ENCODE data around the gene ALDH3B1. TPM values are rescaled to one million over a fixed set of nuclear protein-coding genes. Genes with fewer than 3 reads are reported as not detected.
"Not testable (repeated sequence)": the region's sequence is repeated elsewhere in the genome, so short reads cannot be mapped to it uniquely, and the experiment has no call there.

Gene ALDH3B1, protein sequence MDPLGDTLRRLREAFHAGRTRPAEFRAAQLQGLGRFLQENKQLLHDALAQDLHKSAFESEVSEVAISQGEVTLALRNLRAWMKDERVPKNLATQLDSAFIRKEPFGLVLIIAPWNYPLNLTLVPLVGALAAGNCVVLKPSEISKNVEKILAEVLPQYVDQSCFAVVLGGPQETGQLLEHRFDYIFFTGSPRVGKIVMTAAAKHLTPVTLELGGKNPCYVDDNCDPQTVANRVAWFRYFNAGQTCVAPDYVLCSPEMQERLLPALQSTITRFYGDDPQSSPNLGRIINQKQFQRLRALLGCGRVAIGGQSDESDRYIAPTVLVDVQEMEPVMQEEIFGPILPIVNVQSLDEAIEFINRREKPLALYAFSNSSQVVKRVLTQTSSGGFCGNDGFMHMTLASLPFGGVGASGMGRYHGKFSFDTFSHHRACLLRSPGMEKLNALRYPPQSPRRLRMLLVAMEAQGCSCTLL
- 7.5 and 14.0 TPM in 2 replicates for total RNA-seq (2014; rRNA removed; shearing (Covaris generic); ENCODE audit: low replicate concordance)

DNA sequence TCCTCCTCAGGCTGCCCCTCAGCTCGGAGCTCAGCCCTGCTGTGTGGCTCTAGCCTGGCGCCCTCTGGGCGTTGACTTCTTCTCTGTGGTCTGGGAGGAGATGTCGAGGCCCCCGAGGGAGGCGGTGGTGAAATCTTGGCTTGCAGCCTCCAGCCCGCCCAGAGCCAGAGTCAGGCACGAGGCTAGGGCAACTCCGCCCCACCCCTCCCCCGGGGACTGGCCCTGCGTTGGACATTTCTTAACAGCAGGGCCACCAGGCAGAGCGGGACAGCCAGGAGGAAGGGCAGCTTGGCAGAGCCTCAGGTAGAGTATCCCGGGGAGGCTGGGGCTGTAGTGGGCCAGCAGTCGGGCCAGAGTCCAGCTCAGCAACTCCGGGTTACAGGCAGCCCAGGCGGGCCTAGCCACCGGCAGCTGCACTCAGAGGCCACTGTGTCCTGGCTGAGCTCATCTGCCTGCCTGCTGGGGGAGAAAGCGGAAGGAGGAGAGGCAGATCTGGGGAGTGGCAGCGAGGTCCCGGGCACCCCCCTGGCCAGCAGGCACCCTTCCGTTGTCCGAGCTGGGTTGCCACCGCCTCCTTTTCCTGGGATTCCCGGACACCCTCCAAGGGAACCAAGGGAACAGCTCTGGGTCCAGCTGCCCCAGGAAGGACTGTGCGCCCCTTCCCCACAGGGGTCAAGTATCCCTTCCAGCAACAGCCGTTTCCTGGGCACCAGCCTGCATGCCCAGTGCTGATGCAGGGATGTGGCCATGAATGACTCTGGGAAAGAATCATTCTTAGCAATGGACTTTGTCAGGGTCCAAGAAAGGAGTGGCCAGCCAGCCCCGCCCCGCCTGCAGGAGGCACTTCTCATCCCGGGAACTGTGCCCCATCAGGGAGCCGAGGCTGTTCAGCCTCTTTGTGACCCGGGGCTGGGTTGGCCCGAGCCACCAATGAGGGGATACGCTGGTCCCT, at the start of gene ALDH3B1:
TSS of gene ALDH3B1 (plus strand) at position 238 of the 952 bp plus-strand sequence. CDS start 4,971 bp downstream, outside the sequence.
- H3K4me3 ChIP-seq, result peak within 1 kb of the TSS; percentile 54
- peak; percentile 97 for DNase-seq
- H3K27me3 ChIP-seq, result no peaks in the 10 kb centered on the region
- H3K9me3 ChIP-seq, result no peaks in the 10 kb centered on the region
- H3K36me3 ChIP-seq, result peaks cover 7% of the 10 kb centered on the region

DNA sequence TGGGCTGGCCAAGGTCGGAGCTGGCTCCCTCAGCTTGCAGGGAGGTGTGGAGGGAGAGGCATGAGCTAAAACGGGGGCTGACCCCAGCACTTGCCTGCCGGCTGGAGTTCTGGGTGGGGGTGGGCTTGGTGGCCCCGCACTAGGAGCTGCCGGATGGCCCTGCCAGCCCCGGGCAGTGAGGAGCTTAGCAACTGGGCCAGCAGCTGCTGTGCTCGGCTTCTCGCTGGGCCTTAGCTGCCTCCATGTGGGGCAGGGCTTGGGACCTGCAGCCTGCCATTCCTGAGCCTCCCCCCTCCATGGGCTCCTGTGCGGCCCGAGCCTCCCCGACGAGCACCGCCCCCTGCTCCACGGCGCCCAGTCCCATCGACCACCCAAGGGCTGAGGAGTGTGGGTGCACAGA, 46.9 kb upstream of the ALDH3B1 start:
- not testable (repeated sequence) for H3K36me3 ChIP-seq, H3K4me3 ChIP-seq, H3K27me3 ChIP-seq, DNase-seq, H3K9me3 ChIP-seq

GRCh38 chr11:67963879-67964278, 46.2 kb upstream of the ALDH3B1 start:
- not testable (repeated sequence) for H3K9me3 ChIP-seq, DNase-seq, H3K27me3 ChIP-seq, H3K36me3 ChIP-seq, H3K4me3 ChIP-seq

DNA sequence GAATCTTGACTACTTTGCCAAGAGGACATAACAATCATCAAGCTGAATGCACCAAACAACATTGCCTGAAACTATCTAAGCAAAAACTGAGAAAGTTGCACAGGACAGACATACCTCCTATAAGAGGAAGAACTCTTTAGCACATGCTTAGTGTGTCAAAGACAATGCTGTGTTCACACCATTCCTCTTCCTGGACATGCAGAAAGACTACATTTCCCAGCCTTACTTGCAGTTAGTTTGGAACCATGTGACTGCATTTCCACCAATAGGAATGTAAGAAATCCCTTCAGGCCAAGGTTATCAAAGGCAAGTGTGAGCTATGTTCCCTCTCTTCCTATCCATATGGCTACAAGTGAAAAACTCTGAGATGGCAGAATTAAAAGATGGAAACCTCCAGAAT, 45.4 kb upstream of the ALDH3B1 start:
- not testable (repeated sequence) for DNase-seq, H3K27me3 ChIP-seq, H3K4me3 ChIP-seq, H3K36me3 ChIP-seq, H3K9me3 ChIP-seq

- DNase-seq, H3K4me3 ChIP-seq, H3K36me3 ChIP-seq, H3K9me3 ChIP-seq, H3K27me3 ChIP-seq: not testable (repeated sequence)
Observed at GRCh38 chr11:67965830-67966348, 44.2 kb upstream of the ALDH3B1 start.

- not testable (repeated sequence) for DNase-seq, H3K4me3 ChIP-seq, H3K27me3 ChIP-seq, H3K36me3 ChIP-seq, H3K9me3 ChIP-seq
Observed at GRCh38 chr11:67974746-67975145, 35.4 kb upstream of the ALDH3B1 start.

GRCh38 chr11:67978766-67979418, 31.2 kb upstream of the ALDH3B1 start:
- DNase-seq, H3K27me3 ChIP-seq, H3K9me3 ChIP-seq, H3K4me3 ChIP-seq, H3K36me3 ChIP-seq: not testable (repeated sequence)

DNA sequence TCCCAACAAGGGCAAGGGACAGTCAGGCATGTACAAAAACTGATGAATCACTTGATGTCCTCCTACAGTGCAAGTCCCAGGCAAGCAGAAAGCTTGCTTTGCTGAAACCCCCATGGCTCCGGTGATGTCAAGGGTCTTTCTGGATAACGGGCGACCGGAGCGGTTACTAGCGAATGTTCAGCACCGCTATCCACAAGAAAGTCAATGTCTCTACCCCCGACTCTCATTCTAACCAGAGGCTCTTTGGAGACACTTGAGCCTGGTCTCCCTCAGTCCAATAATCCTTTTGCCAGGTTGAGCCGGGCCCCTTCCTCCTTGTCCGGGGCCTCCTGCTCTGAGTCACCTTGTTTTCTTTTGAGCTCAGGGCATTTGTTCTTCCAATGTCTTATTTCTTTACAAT, 28.9 kb upstream of the ALDH3B1 start:
- not testable (repeated sequence) for H3K36me3 ChIP-seq, H3K27me3 ChIP-seq, H3K4me3 ChIP-seq, DNase-seq, H3K9me3 ChIP-seq

- H3K9me3 ChIP-seq, H3K27me3 ChIP-seq, DNase-seq, H3K36me3 ChIP-seq, H3K4me3 ChIP-seq: not testable (repeated sequence)
Observed at GRCh38 chr11:67982255-67982857, 27.8 kb upstream of the ALDH3B1 start.

- Histone ChIP-seq H3K36me3 (no peaks in the 10 kb centered on the region), H3K27me3 (no peaks in the 10 kb centered on the region), H3K4me3 (no peak overlapping the region), H3K9me3 (no peaks in the 10 kb centered on the region)
- no peak for DNase-seq
Observed at GRCh38 chr11:67983951-67984350, 26.2 kb upstream of the ALDH3B1 start.

DNA sequence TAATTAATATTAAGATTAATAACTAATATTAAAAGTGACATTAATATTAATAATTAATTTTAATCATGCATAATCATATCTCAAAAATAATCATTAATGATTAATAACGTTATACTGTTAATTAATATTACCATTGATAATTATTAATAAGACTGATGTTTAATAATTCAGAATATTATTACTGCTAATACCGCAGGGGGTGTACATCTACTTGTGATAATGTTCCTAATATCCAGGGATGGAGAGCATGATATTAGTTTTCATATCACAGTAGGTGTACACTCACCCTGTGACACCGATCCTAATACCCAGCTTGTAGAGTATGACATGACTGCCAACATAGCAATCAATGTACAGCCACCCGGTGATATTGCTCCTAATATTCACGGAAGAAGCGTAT, 24.8 kb upstream of the ALDH3B1 start:
- not testable (repeated sequence) for H3K4me3 ChIP-seq, H3K9me3 ChIP-seq, H3K27me3 ChIP-seq, DNase-seq, H3K36me3 ChIP-seq

GRCh38 chr11:67990546-67991346, 19.4 kb upstream of the ALDH3B1 start:
- DNase-seq, H3K9me3 ChIP-seq, H3K27me3 ChIP-seq, H3K4me3 ChIP-seq, H3K36me3 ChIP-seq: not testable (repeated sequence)

DNA sequence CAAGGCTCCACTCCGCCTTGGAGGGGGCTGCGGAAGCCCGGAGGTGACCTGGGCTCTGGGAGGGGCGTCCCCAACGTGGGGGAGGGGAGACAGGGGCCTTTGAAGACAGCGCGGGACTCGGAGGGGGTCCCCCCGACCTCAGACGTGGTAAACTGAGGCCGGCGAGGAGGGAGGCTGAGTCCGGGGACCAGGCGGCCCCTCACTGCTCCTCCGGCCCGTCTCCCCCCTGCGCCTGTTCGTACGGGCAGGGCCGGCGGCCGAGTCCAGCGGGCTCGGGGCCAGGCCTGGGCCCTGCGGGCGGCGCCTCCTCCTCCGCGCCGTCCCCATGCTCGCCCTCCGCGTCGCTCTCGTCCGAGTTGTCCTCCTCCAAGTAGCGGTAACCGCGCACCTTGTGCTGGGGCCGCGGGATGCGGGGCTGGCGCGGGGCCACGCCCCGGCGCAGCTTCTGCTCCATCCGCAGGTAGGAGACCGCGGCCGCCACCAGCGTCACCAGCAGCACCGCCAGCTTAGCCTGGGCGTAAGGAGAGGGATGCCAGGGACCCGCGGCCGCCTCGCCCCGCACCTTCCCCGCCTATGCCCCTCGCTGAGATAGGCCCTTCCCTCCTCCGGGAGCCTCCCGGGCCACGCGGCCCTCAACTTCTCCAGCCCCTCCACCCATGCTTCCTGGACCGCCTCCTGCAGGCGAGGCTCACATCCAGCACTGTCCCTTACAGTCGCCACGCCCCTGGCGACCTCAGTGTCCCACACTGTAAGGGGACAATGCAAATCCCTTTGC, 18.6 kb upstream of the ALDH3B1 start:
- H3K36me3 ChIP-seq, H3K4me3 ChIP-seq, DNase-seq, H3K27me3 ChIP-seq, H3K9me3 ChIP-seq: not testable (repeated sequence)

GRCh38 chr11:67993821-67994220, 16.3 kb upstream of the ALDH3B1 start:
- not testable (repeated sequence) for H3K4me3 ChIP-seq, DNase-seq, H3K36me3 ChIP-seq, H3K9me3 ChIP-seq, H3K27me3 ChIP-seq

DNA sequence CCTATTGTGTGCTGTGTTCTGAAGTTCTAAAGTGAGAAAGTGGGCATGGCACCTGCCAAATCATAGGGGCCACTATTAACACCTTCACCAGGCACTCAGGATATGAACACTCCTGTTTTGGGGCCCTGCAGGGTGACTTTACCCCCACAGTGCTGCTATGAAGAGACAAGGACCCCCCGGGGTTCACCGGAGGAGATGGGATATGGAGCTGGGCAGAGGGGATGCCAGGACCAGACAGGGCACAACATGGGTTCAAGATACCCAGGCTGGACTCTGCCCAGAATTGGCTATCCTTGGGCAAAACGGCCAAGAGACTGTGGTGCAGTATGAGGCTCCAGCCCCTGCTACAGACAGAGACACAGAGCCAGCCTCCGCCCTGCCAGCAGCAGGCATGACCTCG, 15.7 kb upstream of the ALDH3B1 start:
- H3K36me3 ChIP-seq, H3K9me3 ChIP-seq, H3K4me3 ChIP-seq, H3K27me3 ChIP-seq, DNase-seq: not testable (repeated sequence)
